Effector memory CD4-positive, alpha-beta T cell (primary cell): ENCODE measurements around the gene LYPD6.

Experiments
- DNase-seq, 3 donors: peaks; one replicate each; pipeline ENCODE4 v3.0.0-alpha.2; 2020
- H3K27ac ChIP-seq: 2 replicates; pipeline ENCODE4 v1.7.0; 2013; ENCODE audit warnings: mild to moderate bottlenecking, low read length, moderate library complexity; ENCODE audit not compliant: insufficient read depth, poor library complexity, severe bottlenecking
- H3K27me3 ChIP-seq: replicated peaks from 2 replicates; pipeline ENCODE4 v1.7.0; 2013; ENCODE audit warnings: mild to moderate bottlenecking, low read length; ENCODE audit not compliant: insufficient read depth, control insufficient read depth, poor library complexity, severe bottlenecking
- H3K36me3 ChIP-seq: 2 replicates; pipeline ENCODE4 v1.7.0; 2013; ENCODE audit warnings: mild to moderate bottlenecking, low read length, moderate library complexity; ENCODE audit not compliant: control insufficient read depth, insufficient read depth
- H3K4me1 ChIP-seq: 2 replicates; pipeline ENCODE4 v1.7.0; 2013; ENCODE audit warnings: low read length, mild to moderate bottlenecking; ENCODE audit not compliant: control insufficient read depth, insufficient read depth, poor library complexity, severe bottlenecking
- H3K4me3 ChIP-seq: 2 replicates; pipeline ENCODE4 v1.7.0; 2013; ENCODE audit warnings: low read length, low read depth, mild to moderate bottlenecking; ENCODE audit not compliant: insufficient read depth, poor library complexity, severe bottlenecking
- H3K9me3 ChIP-seq: 2 replicates; pipeline ENCODE4 v1.7.0; 2013; ENCODE audit warnings: mild to moderate bottlenecking, low read length, moderate library complexity; ENCODE audit not compliant: control insufficient read depth
- total RNA-seq, 3 donors: gene quantifications; one replicate each; lab custom pipeline; 2026; lab: John Stamatoyannopoulos, UW

The LYPD6 gene
- total RNA-seq = 0 reads per million in 3 donors

GRCh38 chr2:149330127-149331022, at the start of gene LYPD6:
TSS of gene LYPD6 (plus strand) at chr2:149330587. CDS start at chr2:149437709, 107,122 bp downstream.
- Histone ChIP-seq H3K4me3 (no peak within 1 kb of the TSS), H3K4me1 (no peaks in the 10 kb centered on the region), H3K9me3 (no peaks in the 10 kb centered on the region), H3K36me3 (no peaks in the 10 kb centered on the region), H3K27ac (no peak within 1 kb of the TSS), H3K27me3 (peaks cover 12% of the 10 kb centered on the region)
- DNase-seq = no peak

GRCh38 chr2:149281441-149281840, 48.9 kb upstream of the LYPD6 start:
- Histone ChIP-seq H3K36me3 (no peaks in the 10 kb centered on the region), H3K4me1 (no peaks in the 10 kb centered on the region), H3K9me3 (no peaks in the 10 kb centered on the region), H3K27ac (no peak overlapping the region), H3K27me3 (no peaks in the 10 kb centered on the region), H3K4me3 (no peak overlapping the region)
- DNase-seq = no peak

GRCh38 chr2:149290662-149291061, 39.7 kb upstream of the LYPD6 start:
- no peak overlapping the region for H3K4me3 ChIP-seq
- H3K4me1 ChIP-seq = no peaks in the 10 kb centered on the region
- H3K9me3 ChIP-seq = no peaks in the 10 kb centered on the region
- no peak overlapping the region for H3K27ac ChIP-seq
- DNase-seq = no peak
- H3K27me3 ChIP-seq = peaks cover 3% of the 10 kb centered on the region
- H3K36me3 ChIP-seq = no peaks in the 10 kb centered on the region

GRCh38 chr2:149291881-149292280, 38.5 kb upstream of the LYPD6 start:
- peaks cover 3% of the 10 kb centered on the region for H3K27me3 ChIP-seq
- no peaks in the 10 kb centered on the region for H3K4me1 ChIP-seq
- no peak overlapping the region for H3K4me3 ChIP-seq
- DNase-seq = no peak
- no peaks in the 10 kb centered on the region for H3K36me3 ChIP-seq
- no peaks in the 10 kb centered on the region for H3K9me3 ChIP-seq
- H3K27ac ChIP-seq = no peak overlapping the region

- Histone ChIP-seq H3K36me3 (no peaks in the 10 kb centered on the region), H3K27me3 (peaks cover 3% of the 10 kb centered on the region), H3K9me3 (no peaks in the 10 kb centered on the region), H3K4me3 (no peak overlapping the region), H3K4me1 (no peaks in the 10 kb centered on the region), H3K27ac (no peak overlapping the region)
- DNase-seq = no peak
Observed at GRCh38 chr2:149296031-149296430, 34.4 kb upstream of the LYPD6 start.

- no peaks in the 10 kb centered on the region for H3K36me3 ChIP-seq
- no peaks in the 10 kb centered on the region for H3K27me3 ChIP-seq
- no peaks in the 10 kb centered on the region for H3K9me3 ChIP-seq
- no peaks in the 10 kb centered on the region for H3K4me1 ChIP-seq
- no peak for DNase-seq
- H3K4me3 ChIP-seq = no peak overlapping the region
- H3K27ac ChIP-seq = no peak overlapping the region
Observed at GRCh38 chr2:149307014-149307413, 23.4 kb upstream of the LYPD6 start.

- no peak overlapping the region for H3K4me3 ChIP-seq
- H3K9me3 ChIP-seq = no peaks in the 10 kb centered on the region
- no peak overlapping the region for H3K27ac ChIP-seq
- H3K36me3 ChIP-seq = no peaks in the 10 kb centered on the region
- no peaks in the 10 kb centered on the region for H3K27me3 ChIP-seq
- no peak for DNase-seq
- no peaks in the 10 kb centered on the region for H3K4me1 ChIP-seq
Observed at GRCh38 chr2:149310349-149310748, 20.0 kb upstream of the LYPD6 start.

GRCh38 chr2:149312039-149312438, 18.3 kb upstream of the LYPD6 start:
- no peak overlapping the region for H3K4me3 ChIP-seq
- H3K27ac ChIP-seq = no peak overlapping the region
- H3K9me3 ChIP-seq = no peaks in the 10 kb centered on the region
- no peaks in the 10 kb centered on the region for H3K36me3 ChIP-seq
- H3K27me3 ChIP-seq = no peaks in the 10 kb centered on the region
- DNase-seq = no peak
- no peaks in the 10 kb centered on the region for H3K4me1 ChIP-seq

- H3K36me3 ChIP-seq = no peaks in the 10 kb centered on the region
- no peaks in the 10 kb centered on the region for H3K27me3 ChIP-seq
- no peak overlapping the region for H3K4me3 ChIP-seq
- H3K4me1 ChIP-seq = no peaks in the 10 kb centered on the region
- DNase-seq = no peak
- no peaks in the 10 kb centered on the region for H3K9me3 ChIP-seq
- H3K27ac ChIP-seq = no peak overlapping the region
Observed at GRCh38 chr2:149313512-149313972, 16.8 kb upstream of the LYPD6 start.

GRCh38 chr2:149314687-149315086, 15.7 kb upstream of the LYPD6 start:
- H3K36me3 ChIP-seq = no peaks in the 10 kb centered on the region
- H3K4me1 ChIP-seq = no peaks in the 10 kb centered on the region
- H3K27me3 ChIP-seq = no peaks in the 10 kb centered on the region
- no peaks in the 10 kb centered on the region for H3K9me3 ChIP-seq
- no peak for DNase-seq
- H3K27ac ChIP-seq = no peak overlapping the region
- no peak overlapping the region for H3K4me3 ChIP-seq
